ENCODE results near the gene AK9. TPM values are rescaled to one million over a fixed set of nuclear protein-coding genes. Genes with fewer than 3 reads are reported as not detected.

Gene AK9
- total and polyA plus RNA-seq, 2 of the 4 experiments (the other 2 are of a cell fraction) = 1.7 to 1.8 TPM

DNA sequence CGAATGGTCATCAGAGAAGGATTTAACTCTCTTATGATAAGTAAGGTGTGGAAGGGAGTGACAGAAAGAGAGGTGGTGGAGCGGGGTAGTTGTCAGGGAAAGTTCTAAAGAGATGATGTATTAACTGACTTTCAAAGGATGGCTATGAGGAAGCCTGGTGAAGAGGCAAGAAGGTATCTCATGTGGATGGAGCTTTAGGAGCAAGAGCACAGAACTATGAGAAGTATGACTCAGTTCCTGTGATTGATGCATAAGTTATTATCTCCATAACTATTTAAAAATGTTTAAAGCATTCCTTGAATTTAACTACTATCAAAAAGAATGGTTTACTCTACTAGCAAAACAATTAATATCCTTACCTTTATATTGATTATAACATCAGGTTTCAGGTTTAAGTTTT lies 28.8 kb downstream of the AK9 start:
- TF ChIP-seq RAD21 (IDR thresholded peaks at IDR 0.05; ENCODE audit: low read length) (no peak), MXI1 (IDR thresholded peaks at IDR 0.05; ENCODE audit: borderline replicate concordance, low read depth, low read length) (no peak), MAFK (IDR thresholded peaks at IDR 0.05; ENCODE audit: low read depth, low read length) (no peak), USF2 (IDR thresholded peaks at IDR 0.05; ENCODE audit: low read depth, low read length) (no peak), CEBPB (IDR thresholded peaks at IDR 0.05; ENCODE audit: low read depth, low read length) (no peak)
- ChIA-PET CTCF (no interaction called here), POLR2A (ENCODE audit: unreplicated experiment) (no interaction called here)
- no peaks in the 10 kb centered on the region for H3K27me3 ChIP-seq (ENCODE audit: control insufficient read depth, insufficient read depth, low read length)
- H3K23ac ChIP-seq (ENCODE audit: low read depth, low read length) = no peak overlapping the region
- no peak overlapping the region for H3K4ac ChIP-seq (ENCODE audit: low read depth, low read length)
- H3K9me1 ChIP-seq (ENCODE audit: insufficient read depth, low read length) = no peaks in the 10 kb centered on the region
- no peak overlapping the region for H2AK9ac ChIP-seq (replicated peaks; ENCODE audit: low read depth, low read length, poor library complexity)
- 61% methylated on average over 2 of the region's 2 CpGs; no CpG with 5 or more reads in 1 of the 2 experiments for WGBS, 2 experiments (ENCODE audit: extremely low coverage in 2 of 2, insufficient read length in 1 of 2)
- intact Hi-C loops (cut with micrococcal nuclease) = no loop called here
- no peak overlapping the region for H2BK120ac ChIP-seq (ENCODE audit: low read depth, low read length)
- H4K5ac ChIP-seq (ENCODE audit: low read depth, low read length) = no peak overlapping the region
- no peaks in the 10 kb centered on the region for H3K79me1 ChIP-seq (ENCODE audit: low read depth in 1 of 2, low read length in 2 of 2)
- H2BK15ac ChIP-seq (ENCODE audit: low read depth, low read length) = no peak overlapping the region
- in situ Hi-C loops (cut with MboI; ENCODE audit: low sequenced_read_pairs) = no loop called here
- no peaks in the 10 kb centered on the region for H3K36me3 ChIP-seq (ENCODE audit: control insufficient read depth, insufficient read depth, low read length)
- H3K9me3 ChIP-seq (ENCODE audit: control insufficient read depth, insufficient read depth, low read length) = no peaks in the 10 kb centered on the region
- H4K20me1 ChIP-seq (ENCODE audit: insufficient read depth, low read length) = no peaks in the 10 kb centered on the region
- no peak overlapping the region for H2AFZ ChIP-seq (replicated peaks; ENCODE audit: low read length, poor library complexity)
- dilution Hi-C loops (cut with HindIII; ENCODE audit: low sequenced_read_pairs, unreplicated experiment) = no loop called here
- no peak overlapping the region for H2AK5ac ChIP-seq (ENCODE audit: low read depth, low read length)
- no peak overlapping the region for H3K4me3 ChIP-seq (ENCODE audit: insufficient read depth, low read depth, low read length)
- no peak overlapping the region for H4K91ac ChIP-seq (ENCODE audit: insufficient read depth, low read depth, low read length)
- no peak overlapping the region for H3K18ac ChIP-seq (ENCODE audit: low read depth, low read length)
- no peak overlapping the region for H2BK5ac ChIP-seq (ENCODE audit: low read depth, low read length, poor library complexity, severe bottlenecking)
- BruUV-seq (replicated peaks) = no TSS peak
- no peak overlapping the region for H3K14ac ChIP-seq (replicated peaks; ENCODE audit: low read depth, low read length)
- DNase-seq = peak; percentile 33
- H3K56ac ChIP-seq (ENCODE audit: extremely low read depth, insufficient read depth, low read length) = no peak overlapping the region
- peak; percentile 42; the same call in 1 of the 2 replicates for ATAC-seq (ENCODE audit: low read depth)
- H3K4me2 ChIP-seq (ENCODE audit: low read depth, low read length) = no peak overlapping the region
- no peak overlapping the region for H2BK20ac ChIP-seq (ENCODE audit: low read depth, low read length)
- H3K27ac ChIP-seq (ENCODE audit: insufficient read depth, low read length) = no peak overlapping the region
- no peak overlapping the region for H3K9ac ChIP-seq (ENCODE audit: low read depth, low read length)
- H3K4me1 ChIP-seq (ENCODE audit: control insufficient read depth, insufficient read depth, low read length) = no peaks in the 10 kb centered on the region; the same call in 1 of the 2 replicates
- H4K8ac ChIP-seq (ENCODE audit: low read depth in 2 of 2, low read length in 2 of 2) = no peak overlapping the region
